Mucosa of gallbladder (tissue), 1 donor: ENCODE data around the gene GRIP1. TPM values are rescaled to one million over a fixed set of nuclear protein-coding genes. Genes with fewer than 3 reads are reported as not detected.
A peak's percentile ranks its signal among the peaks of the same experiment; 100 is the strongest.

Source experiments
- DNase-seq: peaks from one replicate; pipeline ENCODE4 v3.0.0-alpha.2; 2020; ENCODE audit warnings: low spot score
- total RNA-seq: library from RNA; stranded (reverse); gene quantifications from one replicate; pipeline ENCODE4 v1.2.1, GENCODE V29; 2021
- donor health status: DM: no; HTN: no; CAD: no.

Gene GRIP1
- total RNA-seq, 1 donor from 2014 or later = 18.9 TPM

DNA sequence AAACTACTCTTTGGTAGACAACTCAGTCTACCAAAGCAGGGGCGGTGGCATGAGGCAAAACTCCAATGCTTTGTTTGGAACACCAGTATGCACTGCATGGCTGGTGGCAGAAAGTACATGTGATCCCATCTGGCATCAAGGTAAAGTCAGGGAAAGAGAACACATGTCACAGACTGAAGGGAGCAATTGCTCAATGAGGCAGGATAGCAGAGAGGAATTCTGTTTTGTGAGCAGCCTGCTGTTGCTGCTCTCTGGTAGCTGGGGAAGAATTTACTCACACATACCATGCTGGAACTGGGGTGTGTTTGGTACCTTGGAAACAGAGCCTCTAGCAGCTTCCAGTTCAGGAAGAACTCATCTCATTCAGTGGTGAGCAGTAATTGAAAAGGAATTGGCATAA, 291.8 kb downstream of the GRIP1 start:
- no peak for DNase-seq

DNA sequence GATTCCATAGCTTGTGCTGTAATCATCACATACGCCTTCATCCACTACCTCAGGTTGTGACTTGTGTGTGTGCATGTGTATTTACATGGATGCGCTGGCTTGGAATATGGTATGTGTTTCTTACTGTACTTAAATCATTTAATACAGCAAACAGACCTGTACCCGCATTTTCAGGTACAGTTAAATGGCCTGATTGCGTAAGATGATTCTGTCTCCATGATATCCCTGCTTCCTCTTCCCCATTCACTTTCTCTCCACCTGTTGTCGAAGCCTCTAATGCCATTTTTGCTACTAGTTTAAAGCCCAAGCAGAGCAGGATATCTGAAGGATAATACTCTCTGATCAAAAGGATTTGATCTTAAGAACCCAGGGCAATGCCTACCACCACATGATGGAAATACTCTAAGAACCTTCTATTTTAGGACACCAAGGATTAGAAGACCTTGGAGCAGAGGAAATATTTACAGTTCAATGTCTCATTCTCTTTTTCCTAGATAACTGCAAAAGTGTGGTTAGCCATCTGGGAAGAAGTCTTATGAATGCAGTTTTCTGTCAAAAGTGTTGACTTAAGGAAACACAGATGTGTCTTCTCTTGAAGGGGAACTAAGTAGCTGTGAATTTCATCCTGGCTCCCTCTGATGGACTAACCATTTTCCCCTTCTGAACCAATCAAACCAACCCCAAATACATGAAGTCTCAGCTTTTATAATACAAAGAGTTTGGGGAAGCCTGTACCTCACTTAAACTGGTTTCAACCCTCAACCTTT, 297.9 kb downstream of the GRIP1 start:
- DNase-seq = no peak

DNA sequence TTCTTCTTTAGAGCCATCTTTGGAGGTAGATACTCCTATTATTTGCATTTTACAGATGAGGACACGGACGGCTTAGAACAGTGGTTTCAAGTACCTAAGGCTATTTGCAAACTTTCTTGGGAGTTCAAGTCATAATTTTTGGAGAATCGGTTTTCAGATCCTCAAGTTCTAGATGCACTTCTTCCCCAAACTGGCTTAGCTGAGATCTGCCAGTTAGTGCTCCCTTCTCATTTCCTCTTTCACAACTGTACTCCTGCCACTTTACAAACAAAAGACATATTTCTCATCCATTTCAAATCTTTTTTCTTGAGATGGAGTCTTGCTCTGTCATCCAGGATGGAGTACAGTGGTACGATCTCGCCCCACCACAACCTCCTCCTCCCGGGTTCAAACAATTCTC, 299.3 kb downstream of the GRIP1 start:
- DNase-seq = no peak

DNA sequence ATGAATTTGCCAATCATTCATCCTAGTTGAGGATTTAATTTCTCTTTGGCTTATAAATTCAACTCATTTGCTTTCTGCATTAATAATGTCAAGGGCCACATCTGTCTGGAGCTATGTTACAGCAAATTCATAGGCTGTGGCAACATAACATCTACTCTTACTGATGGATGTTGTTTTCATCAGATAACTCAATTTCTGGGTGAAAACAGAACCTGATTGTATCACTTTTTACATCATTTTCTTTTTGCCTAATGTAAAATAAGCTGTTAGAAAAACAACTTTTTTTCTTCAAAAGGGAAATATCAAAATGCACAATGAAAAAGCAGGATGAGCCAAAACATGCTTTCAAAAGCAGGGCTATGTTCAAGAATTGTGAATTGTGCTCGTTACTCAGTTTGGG, 303.3 kb downstream of the GRIP1 start:
- DNase-seq = no peak

DNA sequence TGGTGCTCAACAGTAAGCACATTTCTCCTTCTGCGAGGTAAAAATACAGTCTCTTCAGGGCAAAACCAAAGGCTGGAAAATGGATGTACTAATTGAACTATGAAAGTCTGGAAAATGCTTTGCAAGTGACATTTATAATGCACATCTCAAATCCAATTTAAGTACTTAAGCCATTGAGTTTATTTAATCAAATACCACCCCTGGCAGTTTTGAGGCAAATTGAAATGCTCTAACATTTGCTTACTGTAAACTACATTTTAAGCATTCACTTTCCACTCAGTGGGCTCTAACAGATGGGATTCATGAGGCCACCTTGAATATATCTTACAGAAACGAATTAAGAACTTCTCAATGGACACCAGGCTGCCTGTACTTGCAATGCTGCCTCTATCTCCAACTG, 306.9 kb downstream of the GRIP1 start:
- no peak for DNase-seq

DNA sequence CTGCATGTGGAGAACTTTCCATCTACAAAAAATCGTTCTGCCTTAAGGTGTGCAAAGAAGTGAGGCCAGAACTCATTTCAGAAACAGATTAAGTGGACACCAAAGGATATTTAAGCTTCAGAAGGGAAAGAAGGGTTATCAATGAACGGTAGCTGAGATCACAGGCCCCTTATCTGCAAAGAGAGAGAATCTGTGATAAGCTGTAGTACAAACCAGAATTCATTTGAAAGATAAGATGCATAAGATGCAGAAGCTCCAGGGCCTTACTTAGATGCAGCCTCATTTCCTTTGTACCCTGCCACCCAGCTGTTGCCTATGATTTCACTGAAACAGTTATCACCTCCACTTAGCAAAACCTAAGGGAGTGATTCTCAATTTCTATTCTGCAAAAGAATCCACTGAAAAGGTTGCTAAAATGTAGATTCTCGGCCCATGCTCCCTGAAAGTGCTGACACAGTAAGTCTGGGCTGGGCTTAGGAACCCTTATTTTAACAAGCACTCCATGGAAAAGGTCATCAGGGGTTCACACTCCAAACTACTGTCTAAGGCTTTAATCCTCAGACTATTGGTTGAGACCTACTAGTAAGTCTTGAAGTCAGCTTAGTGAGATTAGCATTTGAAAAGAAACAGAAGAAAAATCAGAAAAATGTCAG, 311.7 kb downstream of the GRIP1 start:
- DNase-seq = no peak

DNA sequence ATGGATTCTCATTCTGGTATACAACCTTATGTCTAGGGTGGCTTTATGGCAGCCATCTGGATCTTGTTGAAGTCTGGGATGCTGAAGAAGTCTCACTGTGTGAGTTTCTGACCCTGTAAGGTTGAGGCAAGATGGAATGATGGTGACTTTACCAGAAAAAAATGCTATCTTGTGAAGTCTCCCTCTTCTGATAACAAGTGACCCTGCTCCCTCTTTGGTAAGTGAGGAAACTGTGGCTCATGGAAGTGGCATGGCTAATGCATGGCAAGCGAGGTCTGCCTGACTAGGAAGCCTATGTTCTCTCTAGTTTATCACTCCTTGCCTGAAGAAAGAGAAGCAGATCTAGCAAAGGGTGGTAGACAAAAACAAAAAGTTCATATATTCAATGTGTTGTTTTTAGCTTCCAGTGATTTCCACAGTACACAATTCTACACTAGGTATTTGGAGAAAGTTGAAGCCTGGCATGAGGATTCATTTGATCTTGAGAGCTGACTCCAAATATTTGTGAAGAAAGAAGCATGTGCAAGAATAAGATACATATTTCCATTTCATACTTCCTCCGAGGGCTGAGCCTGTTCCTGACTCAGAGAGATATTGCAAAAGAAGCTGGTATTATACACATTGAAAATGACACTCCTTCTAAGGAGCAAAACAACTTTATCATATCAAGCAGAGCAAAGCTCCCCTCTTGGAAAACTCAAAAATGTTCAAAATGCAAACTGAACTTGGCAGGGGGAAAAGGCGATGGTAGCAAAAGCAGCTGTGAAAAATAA, 313.0 kb downstream of the GRIP1 start:
- DNase-seq = no peak

DNA sequence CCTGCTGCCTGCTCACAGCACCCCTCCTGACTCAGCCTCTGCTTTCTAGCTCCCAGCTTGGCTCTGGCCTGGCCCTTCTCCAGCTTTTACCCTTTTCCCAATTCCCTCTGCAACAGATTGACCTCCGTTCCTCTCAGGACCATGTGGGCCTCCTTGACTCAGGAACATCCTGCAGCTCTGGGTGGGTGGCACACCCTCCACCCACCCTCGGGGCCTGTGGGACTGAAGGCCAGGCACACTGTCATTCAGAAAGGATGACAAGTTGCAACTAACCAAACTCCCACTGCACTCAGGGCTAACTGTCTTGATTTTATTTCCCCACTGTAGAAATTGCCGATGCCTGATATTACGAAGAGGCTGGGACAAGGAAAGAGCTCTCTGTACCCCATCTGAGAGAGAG, 317.2 kb downstream of the GRIP1 start:
- no peak for DNase-seq

DNA sequence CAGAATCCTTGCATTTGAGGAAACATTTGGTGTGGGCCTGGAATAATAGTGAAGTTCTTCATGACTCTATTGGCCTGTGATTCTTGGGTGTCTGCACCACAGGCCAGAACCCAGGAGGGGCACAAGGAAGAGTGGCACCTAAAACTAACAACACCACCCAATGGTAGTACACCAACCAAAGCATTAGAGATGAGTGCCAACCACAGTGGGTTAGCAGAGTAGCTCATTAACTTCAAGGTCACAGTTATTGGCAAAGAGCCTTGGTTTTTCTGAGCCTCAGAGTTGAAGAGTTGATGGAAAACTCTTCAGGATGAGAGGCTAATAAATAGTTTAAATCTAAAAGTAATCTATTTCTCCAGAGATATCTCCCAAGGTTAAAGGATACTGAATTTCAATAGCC, 319.6 kb downstream of the GRIP1 start:
- no peak for DNase-seq

DNA sequence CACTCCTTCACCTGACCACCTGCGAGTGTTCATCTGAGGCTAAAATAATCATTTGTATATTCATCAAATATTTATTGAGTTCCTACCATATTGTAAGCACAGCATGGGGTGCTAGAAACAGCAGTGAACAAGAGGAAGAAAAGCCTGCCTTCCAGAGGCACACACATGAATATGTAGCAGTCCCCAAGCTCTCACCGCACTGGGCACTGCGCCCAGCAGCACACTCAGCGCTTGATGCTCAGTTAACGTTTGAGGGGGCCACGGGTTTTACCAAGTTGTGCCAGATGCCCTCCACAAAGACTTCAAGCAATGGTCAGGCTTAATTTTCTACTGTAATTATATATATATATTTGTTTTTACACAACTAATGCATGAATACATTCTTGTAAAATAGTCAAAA, 324.6 kb downstream of the GRIP1 start:
- DNase-seq = no peak

DNA sequence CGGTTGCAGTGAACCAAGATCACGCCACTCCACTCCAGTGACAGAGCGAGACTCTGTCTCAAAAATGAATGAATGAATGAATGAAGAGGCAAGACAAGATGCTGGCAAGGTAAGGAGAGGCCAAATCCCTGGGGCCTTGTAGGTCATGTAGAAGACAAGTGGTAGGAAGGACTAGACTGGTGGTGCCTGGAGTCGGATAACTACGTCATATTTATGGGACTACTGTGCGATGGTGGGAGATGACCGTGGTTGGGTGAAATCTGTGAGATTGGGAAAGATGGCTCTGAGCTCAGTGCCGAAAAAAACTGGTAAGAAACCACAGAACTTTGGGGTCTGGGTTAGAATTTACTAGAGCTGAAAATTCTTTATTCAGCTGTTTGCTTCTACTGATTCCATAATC, 326.0 kb downstream of the GRIP1 start:
- DNase-seq = no peak

DNA sequence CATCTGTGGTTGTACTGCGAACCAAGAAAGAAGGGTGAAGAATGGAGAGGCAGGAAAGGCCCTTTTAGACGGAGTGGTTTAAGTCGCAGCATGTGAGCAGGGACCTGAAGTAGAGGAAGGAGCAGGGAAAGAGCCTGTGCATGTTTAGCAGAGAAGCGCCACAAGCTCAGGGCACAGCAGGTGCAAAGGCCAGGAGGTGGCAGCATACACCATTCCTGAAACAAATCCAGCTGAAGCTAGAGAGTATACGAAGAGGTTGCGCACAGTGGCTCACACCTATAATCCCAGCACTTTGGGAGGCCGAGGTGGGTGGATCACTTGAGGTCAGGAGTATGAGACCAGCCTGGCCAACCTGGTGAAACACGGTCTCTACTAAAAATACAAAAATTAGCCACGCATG, 326.7 kb downstream of the GRIP1 start:
- peak; percentile 13 for DNase-seq

DNA sequence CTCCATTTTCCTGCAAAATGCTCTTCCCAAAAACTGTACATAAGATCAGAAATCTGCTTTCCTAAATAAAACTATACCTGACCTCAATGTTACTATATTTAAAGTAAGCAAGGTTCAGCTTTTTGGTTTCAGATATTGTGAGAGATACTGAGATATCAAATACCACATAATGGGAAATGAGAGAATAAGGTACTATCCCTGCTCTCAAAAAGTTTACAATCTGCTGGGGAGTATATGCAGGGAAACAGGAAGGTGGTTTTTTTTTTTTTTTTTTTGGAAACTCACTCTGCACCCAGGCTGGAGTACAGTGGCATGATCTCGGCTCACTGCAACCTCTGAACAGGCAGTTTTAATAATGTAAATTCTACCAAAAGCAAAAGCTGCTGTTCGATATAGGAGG, 327.6 kb downstream of the GRIP1 start:
- DNase-seq = no peak

DNA sequence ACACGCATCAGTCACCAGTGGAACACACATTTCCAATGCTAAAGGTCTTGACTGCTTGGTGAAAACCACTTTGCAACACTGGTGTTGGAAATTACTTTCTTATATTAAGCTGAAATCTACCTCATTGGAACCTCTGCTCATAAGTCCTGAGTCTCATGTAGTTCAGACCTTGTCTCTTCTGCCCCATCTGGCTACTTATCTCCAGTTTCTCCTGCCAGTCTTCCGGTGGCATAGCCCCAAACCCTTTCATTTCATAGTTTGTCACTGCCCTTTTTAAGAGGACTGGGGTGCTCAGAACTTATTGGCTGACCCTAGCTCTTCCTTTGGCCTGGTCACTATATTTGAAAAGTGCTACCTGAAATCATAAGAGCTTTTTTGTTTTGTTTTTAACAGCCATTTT, 332.9 kb downstream of the GRIP1 start:
- no peak for DNase-seq

DNA sequence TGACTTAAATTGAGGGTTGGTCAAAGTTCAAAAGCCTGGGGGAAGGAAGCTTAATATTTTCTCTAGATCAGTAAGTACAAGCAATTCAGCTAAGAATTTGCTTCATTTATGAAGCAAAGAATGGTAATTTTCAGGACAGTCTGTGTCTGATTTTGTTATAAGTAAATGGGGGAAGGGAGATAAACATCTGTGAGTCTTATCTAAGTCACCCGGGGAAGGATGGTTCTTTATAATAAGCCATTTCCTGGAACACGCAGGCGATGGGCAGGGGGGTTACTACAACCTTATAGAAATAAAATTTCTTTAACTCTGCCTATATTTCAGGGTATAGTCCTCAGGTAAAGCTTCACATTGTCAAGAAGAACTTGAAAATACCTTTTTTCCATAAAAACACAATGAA, 333.7 kb downstream of the GRIP1 start:
- DNase-seq = no peak

DNA sequence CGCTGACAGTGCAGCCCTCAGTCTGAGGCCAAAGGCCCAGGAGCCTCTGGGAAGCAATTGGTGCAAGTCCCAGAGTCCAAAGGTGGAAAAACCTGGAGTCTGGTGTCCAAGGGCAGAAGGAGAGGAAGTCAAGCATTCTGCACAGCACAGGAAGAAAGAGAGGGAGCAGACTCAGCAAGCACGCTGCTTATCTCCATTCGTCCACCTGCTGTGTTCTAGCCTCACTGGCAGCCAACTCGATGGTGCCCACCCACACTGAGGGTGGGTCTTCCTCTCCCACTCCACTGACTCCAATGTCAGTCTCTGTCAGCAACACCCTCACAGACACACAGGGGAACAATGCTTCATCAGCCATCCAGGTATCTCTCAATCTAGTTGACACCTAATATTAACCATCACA, 337.8 kb downstream of the GRIP1 start:
- DNase-seq = no peak

DNA sequence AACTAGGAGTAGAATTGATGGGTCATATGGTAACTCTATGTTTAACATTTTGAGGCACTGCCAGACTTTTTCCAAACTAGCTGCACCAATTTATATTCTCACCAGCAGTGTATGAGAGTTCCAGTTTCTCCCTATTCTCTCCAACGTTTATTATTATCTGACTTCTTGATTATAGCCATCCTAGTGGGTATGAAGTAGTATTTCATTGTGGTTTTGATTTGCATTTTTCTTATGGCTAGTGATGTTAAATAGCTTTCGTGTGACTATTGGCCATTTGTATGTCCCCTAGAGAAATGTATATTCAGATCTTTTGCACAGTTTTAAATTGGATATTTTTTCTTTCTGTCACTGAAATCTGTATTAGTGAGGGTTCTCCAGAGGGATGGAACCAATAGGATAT, 338.7 kb downstream of the GRIP1 start:
- DNase-seq = no peak

DNA sequence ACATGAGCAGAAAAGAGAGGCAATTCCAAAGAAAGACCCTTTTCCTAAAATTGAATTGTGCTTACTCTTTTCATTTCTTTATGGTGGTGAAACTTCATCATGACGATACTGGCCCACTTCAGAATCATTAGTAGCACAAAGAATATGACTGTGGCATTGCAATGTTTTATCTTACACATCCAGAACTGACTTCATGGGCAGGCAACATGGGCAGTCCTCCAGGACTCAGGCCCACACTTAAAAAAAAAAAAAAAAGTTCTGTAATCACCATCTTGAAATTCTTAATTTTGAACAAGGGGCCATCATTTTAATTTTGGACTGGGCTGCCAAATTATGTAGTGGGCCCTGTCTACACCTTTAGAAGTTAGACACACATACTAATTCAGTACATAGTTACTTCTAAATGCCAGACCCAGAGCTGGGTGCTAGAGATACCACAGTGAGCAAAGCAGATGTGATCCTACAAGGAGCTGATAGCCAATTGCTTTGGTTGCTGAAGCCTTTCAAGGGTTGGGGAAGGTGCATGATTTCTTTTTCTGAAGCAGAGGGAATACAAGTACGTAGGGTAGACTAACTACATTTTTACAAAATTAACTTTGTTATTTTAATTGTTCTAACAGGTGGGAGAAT, 341.4 kb downstream of the GRIP1 start:
- no peak for DNase-seq

DNA sequence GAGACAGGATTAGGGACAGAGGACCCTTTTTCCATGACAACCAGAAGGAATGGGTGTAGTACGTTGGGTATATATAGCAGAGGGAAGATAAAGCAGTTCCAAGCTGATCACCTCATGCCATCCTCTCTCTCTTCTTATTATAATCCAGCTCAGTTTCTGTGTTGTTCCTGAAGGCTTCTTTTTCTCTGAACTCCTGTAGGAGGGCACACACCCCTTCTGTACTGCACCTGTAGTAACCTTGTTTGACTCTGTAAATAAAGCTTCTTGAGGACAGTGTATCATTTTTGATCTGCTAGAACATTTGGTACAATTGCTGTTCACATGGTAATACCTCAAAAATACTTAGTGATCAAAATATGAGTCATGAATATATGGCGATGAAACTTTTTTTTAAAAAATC, 343.1 kb downstream of the GRIP1 start:
- no peak for DNase-seq

DNA sequence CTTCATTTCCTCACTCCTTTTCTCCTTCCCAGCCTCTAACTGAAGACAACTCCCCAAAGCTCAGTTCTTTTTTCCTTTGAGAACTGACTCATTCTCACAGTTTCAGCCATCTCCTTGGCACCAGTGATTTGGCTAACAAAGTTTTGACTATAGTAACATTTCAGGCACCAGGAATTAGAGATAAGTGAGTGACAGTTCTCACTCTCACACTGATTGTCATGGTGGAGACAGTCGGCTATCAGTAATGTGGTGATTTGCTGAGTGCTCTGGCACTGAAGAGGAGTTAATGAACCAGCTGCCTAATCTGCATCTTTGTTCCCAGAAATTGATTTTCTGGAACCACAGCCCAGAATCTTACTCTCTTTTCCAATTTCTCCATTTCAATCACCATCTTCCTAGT, 347.1 kb downstream of the GRIP1 start:
- no peak for DNase-seq

DNA sequence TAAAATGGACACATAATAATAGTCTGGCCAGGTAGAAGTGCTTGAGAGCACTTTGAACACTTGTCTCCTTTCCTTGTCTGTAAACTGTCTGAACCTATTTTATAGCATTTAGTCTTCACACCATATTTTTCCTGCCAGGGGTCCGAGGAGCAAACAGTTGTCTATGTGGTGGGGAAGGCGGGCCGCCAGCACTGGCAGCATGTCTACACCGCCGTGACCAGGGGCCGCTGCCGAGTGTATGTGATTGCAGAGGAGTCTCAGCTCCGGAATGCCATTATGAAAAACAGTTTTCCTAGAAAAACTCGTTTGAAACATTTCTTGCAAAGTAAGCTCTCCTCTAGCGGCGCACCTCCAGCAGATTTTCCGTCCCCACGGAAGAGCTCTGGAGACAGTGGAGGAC, 347.9 kb downstream of the GRIP1 start:
- no peak for DNase-seq

DNA sequence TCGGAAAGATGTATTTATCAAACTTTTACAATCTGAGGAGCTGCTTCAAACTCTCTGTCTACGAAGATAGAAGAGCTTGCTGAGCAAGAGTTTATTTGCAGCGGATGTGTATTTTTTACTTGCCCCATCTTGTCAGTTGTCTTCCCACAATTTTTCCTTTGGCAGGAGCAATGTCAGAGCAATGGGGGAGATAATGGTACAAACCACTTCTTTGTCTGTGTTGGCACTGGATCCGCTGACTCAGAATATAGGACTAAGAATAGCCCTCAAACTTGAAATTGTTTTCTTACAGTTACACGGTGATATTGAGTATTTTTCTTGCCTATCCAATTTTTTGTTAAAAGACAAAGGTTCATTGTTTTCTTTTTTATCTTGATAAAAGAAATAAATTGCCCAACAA, 348.9 kb downstream of the GRIP1 start:
- DNase-seq = no peak

DNA sequence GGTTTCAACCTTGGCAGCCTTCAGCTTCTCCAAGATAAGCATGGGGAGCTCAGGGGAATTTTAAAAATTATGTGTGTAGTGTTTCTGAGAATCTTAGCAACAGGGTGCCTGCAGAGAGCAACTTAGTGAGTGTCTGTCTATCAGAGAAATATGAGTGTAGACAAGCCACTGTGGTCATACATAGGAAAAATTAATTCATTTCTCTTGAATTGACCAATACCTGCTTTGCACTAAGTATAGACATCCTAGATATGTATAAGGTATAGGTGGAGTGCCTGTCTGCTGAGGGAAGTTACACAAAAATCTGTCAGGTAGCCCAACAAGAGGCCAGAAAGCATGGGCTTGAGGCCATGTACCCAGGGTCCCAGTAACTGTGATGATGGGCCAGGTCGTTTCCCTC, 355.9 kb downstream of the GRIP1 start:
- no peak for DNase-seq
